Endothelial cell of umbilical vein (primary cell): ENCODE data around the gene MMS19. TPM values are rescaled to one million over a fixed set of nuclear protein-coding genes. Genes with fewer than 3 reads are reported as not detected.
"Not testable (repeated sequence)": the region's sequence is repeated elsewhere in the genome, so short reads cannot be mapped to it uniquely, and the experiment has no call there.

ENCODE experiments used
- BruUV-seq: library from RNA; stranded (reverse); fragments of 400-500 nt; replicated peaks from 2 replicates; lab custom pipeline; 2021; lab: Mats Ljungman, UMichigan
- CTCF ChIA-PET: fragments of 300-600, 350-600 bp; sonication (Branson Sonifier 250); formaldehyde crosslinking; loops from one replicate; lab custom pipeline; 2021; ENCODE audit warnings: antibody characterized with exemption, inconsistent platforms; lab: Charles Lee
- POLR2A ChIA-PET: fragments of 300-600, 350-600 bp; sonication (Branson Sonifier 250); formaldehyde crosslinking; loops from one replicate; lab custom pipeline; 2021; ENCODE audit warnings: antibody characterized with exemption, inconsistent platforms; lab: Charles Lee
- DNase-seq: peaks from one replicate; pipeline ENCODE4 v3.0.0-alpha.2; 2011; ENCODE audit warnings: low read depth, low spot score
- FAIRE-seq: peaks from 2 replicates; lab custom pipeline; 2011; peaks lifted over from hg19 to GRCh38; lab: Jason Lieb, UNC
- H2AFZ ChIP-seq: 2 replicates; pipeline ENCODE4 v1.6.0; 2012; ENCODE audit warnings: low read depth, low read length, control low read depth, inconsistent platforms
- H3K27ac ChIP-seq: 2 replicates; pipeline ENCODE4 v1.5.1; 2011; ENCODE audit warnings: low read depth, mild to moderate bottlenecking, control low read depth, low read length, moderate library complexity; ENCODE audit not compliant: insufficient read depth
- H3K27me3 ChIP-seq, 2 experiments: 2 replicates each; pipeline versions ENCODE4 v1.6.0 to v1.6.1; 2011; ENCODE audit warnings: low read length in 2 of 2, mixed read lengths in 1 of 2; ENCODE audit not compliant: control insufficient read depth in 2 of 2, insufficient read depth in 2 of 2
- H3K36me3 ChIP-seq, 2 experiments: 2 replicates in 1 of 2; 3 replicates in 1 of 2; pipeline ENCODE4 v1.5.1; 2011; ENCODE audit warnings: low read length in 2 of 2, mild to moderate bottlenecking in 1 of 2, moderate library complexity in 1 of 2; ENCODE audit not compliant: control insufficient read depth in 2 of 2, insufficient read depth in 2 of 2; ENCODE audit errors: extremely low read depth in 1 of 2
- H3K4me1 ChIP-seq: 3 replicates; pipeline ENCODE4 v1.5.1; 2011; ENCODE audit warnings: mild to moderate bottlenecking, low read length; ENCODE audit not compliant: control insufficient read depth, insufficient read depth; ENCODE audit errors: extremely low read depth
- H3K4me2 ChIP-seq: 2 replicates; pipeline ENCODE4 v1.6.1; 2011; ENCODE audit warnings: low read length, control low read depth, mixed read lengths; ENCODE audit not compliant: insufficient read depth
- H3K4me3 ChIP-seq, 3 experiments: fragments of 200-600 bp in 1 of 3; sonication (generic), shearing (Covaris generic) in 1 of 3; replicated peaks in 1 of 3; 2 replicates each; pipeline ENCODE4 v1.5.1; 2011 to 2016; ENCODE audit warnings: control low read depth in 3 of 3, low read length in 3 of 3, mild to moderate bottlenecking in 2 of 3, inconsistent platforms in 1 of 3, low read depth in 1 of 3, moderate library complexity in 1 of 3; ENCODE audit not compliant: insufficient read depth in 1 of 3
- H3K79me2 ChIP-seq: 2 replicates; pipeline ENCODE4 v1.6.0; 2012; ENCODE audit warnings: low read length, inconsistent platforms; ENCODE audit not compliant: control insufficient read depth, insufficient read depth
- H3K9ac ChIP-seq: replicated peaks from 2 replicates; pipeline ENCODE3; 2011; ENCODE audit warnings: low read length, control low read depth; ENCODE audit not compliant: insufficient read depth; ENCODE audit errors: extremely low read depth
- H3K9me1 ChIP-seq: replicated peaks from 3 replicates; pipeline ENCODE4 v1.6.0; 2011; ENCODE audit warnings: mild to moderate bottlenecking, low read length; ENCODE audit not compliant: control insufficient read depth, insufficient read depth; ENCODE audit errors: extremely low read depth
- H3K9me3 ChIP-seq: replicated peaks from 2 replicates; pipeline ENCODE4 v1.5.1; 2012; ENCODE audit warnings: low read length, inconsistent platforms; ENCODE audit not compliant: control insufficient read depth, insufficient read depth
- H4K20me1 ChIP-seq: replicated peaks from 2 replicates; pipeline ENCODE3; 2011; ENCODE audit warnings: mild to moderate bottlenecking, low read length; ENCODE audit not compliant: control insufficient read depth, insufficient read depth; ENCODE audit errors: extremely low read depth
- EZH2 ChIP-seq: IDR thresholded peaks from 2 replicates; pipeline ENCODE4 v1.6.1; 2012; ENCODE audit warnings: borderline replicate concordance, low read depth, mild to moderate bottlenecking, moderate library complexity, low read length, inconsistent platforms; ENCODE audit not compliant: severe bottlenecking
- FOS ChIP-seq: IDR thresholded peaks from 2 replicates; pipeline ENCODE4 v1.6.1; 2011; ENCODE audit warnings: mild to moderate bottlenecking, low read length, moderate library complexity, borderline replicate concordance; ENCODE audit not compliant: insufficient read depth
- GATA2 ChIP-seq: IDR thresholded peaks from 2 replicates; pipeline ENCODE4 v1.7.0; 2011; ENCODE audit warnings: low read depth, mild to moderate bottlenecking, moderate library complexity, mixed read lengths, low read length; ENCODE audit not compliant: insufficient read length, insufficient read depth
- JUN ChIP-seq: IDR thresholded peaks from 2 replicates; pipeline ENCODE4 v1.6.1; 2011; ENCODE audit warnings: borderline replicate concordance, low read depth; ENCODE audit not compliant: insufficient read length, insufficient read depth
- MYC ChIP-seq: IDR thresholded peaks from one replicate; pipeline ENCODE4 v1.6.1; 2011; ENCODE audit warnings: mild to moderate bottlenecking, low read depth, low read length
- POLR2A ChIP-seq: IDR thresholded peaks from 2 replicates; pipeline ENCODE4 v1.6.1; 2012; ENCODE audit warnings: low read depth, mild to moderate bottlenecking, control low read depth, low read length
- POLR2AphosphoS5 ChIP-seq: IDR thresholded peaks from 2 replicates; pipeline ENCODE4 v1.6.1; 2012; ENCODE audit warnings: low read depth, mild to moderate bottlenecking, control low read depth, low read length, moderate library complexity; ENCODE audit not compliant: insufficient read depth
- dilution Hi-C: fragments of 300-500 bp; cut with MboI; formaldehyde crosslinking; loops from one replicate; pipeline ENCODE4 v1.15.0; 2019; ENCODE audit warnings: low sequenced_read_pairs; ENCODE audit not compliant: extremely low pct_ligation_motif_present
- intact Hi-C: fragments of 100-400 bp; cut with micrococcal nuclease; formaldehyde crosslinking; loops from one replicate; pipeline ENCODE4 v1.10.0; 2022
- polyA plus RNA-seq, 4 experiments: library from polyadenylated mRNA; depleted of rRNA in 3 of 4; stranded (reverse) in 3 of 4; unstranded in 1 of 4; fragments of >200 nt; gene quantifications; 2 replicates each; pipeline versions ENCODE4 v1.2.1 to v1.2.3, GENCODE V29; 2011 to 2012; ENCODE audit warnings: missing spikeins in 1 of 4
- total RNA-seq: library from RNA; stranded (reverse); gene quantifications from 2 replicates; pipeline ENCODE4 v1.2.3, GENCODE V29; 2021
- TF ChIP-seq, protein P1 (sequence below), 2 donors: IDR thresholded peaks; 1 replicate in 1 of 2; 2 replicates in 1 of 2; pipeline ENCODE4 v1.5.1; 2011; ENCODE audit warnings: low read length in 2 of 2, mild to moderate bottlenecking in 2 of 2, moderate library complexity in 2 of 2, control low read depth in 1 of 2, inconsistent platforms in 1 of 2, low read depth in 1 of 2; ENCODE audit not compliant: insufficient read depth in 1 of 2; ENCODE audit errors: extremely low read depth in 1 of 2
- TF ChIP-seq, protein P2 (sequence below): IDR thresholded peaks from 2 replicates; pipeline ENCODE4 v1.6.1; 2011; ENCODE audit not compliant: insufficient read depth, insufficient read length

The MMS19 gene
- total and polyA plus RNA-seq, 2 donors (not counting 3 experiments of a cell fraction or from before 2014, with no cell fraction given) = 95.2 to 123 TPM

DNA sequence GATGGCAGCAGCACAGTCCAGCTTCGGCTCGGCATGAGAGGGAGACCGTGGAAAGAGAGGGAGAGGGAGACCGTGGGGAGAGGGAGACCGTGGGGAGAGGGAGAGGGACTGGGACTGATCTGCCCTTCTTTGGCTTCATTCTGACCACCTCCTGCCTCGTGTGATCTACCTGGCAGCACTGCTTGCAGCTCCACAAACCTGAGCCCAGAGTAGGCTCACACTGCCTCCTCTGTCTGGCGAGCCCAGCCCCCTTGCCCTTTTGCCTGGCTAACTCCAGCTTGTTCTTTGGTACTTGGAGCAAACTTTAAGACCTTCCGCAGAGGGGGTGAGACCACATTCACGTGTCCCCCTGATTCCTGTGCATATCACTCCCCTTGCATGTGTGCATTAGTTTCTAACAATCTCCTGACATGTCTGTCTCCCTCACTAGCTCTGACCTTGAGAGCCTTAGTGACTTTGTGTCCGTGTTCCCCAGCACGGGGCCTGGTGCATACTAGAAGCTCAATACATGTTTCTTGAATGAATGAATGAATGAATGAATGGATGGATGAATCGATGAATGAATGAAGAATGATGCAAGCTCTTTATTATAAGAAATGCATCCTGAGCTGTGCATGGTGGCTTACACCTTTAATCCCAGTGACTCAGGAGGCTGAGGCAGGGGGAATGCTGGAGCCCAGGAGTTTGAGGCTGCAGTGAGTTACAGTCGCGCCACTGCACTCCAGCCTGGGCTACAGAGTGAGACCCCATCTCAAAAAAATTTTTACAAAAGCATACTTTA, 31.7 kb upstream of the MMS19 start:
- peaks cover 0 to 2% of the 10 kb centered on the region in 2 experiments for H3K36me3 ChIP-seq
- FAIRE-seq (no peak), DNase-seq (no peak)
- TF ChIP-seq, protein P1, sequence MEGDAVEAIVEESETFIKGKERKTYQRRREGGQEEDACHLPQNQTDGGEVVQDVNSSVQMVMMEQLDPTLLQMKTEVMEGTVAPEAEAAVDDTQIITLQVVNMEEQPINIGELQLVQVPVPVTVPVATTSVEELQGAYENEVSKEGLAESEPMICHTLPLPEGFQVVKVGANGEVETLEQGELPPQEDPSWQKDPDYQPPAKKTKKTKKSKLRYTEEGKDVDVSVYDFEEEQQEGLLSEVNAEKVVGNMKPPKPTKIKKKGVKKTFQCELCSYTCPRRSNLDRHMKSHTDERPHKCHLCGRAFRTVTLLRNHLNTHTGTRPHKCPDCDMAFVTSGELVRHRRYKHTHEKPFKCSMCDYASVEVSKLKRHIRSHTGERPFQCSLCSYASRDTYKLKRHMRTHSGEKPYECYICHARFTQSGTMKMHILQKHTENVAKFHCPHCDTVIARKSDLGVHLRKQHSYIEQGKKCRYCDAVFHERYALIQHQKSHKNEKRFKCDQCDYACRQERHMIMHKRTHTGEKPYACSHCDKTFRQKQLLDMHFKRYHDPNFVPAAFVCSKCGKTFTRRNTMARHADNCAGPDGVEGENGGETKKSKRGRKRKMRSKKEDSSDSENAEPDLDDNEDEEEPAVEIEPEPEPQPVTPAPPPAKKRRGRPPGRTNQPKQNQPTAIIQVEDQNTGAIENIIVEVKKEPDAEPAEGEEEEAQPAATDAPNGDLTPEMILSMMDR (IDR thresholded peaks at IDR 0.05; ENCODE audit: extremely low read depth in 1 of 2, insufficient read depth in 1 of 2, low read depth in 1 of 2, low read length in 2 of 2) = no peak
- TF ChIP-seq POLR2A (no peak), JUN (no peak), POLR2AphosphoS5 (no peak), FOS (no peak), EZH2 (no peak), MYC (no peak), GATA2 (no peak)
- TF ChIP-seq, protein P2, sequence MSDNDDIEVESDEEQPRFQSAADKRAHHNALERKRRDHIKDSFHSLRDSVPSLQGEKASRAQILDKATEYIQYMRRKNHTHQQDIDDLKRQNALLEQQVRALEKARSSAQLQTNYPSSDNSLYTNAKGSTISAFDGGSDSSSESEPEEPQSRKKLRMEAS = no peak
- H3K27ac ChIP-seq = no peak overlapping the region
- H3K79me2 ChIP-seq = peaks cover 7% of the 10 kb centered on the region
- H3K4me2 ChIP-seq = no peak overlapping the region
- H3K9me3 ChIP-seq = no peaks in the 10 kb centered on the region
- no peak overlapping the region for H2AFZ ChIP-seq
- intact Hi-C loops (no loop called here), dilution Hi-C loops (no loop called here)
- H3K4me3 ChIP-seq = no peak overlapping the region
- H3K9ac ChIP-seq = no peak overlapping the region
- ChIA-PET POLR2A (no interaction called here), CTCF (interaction anchor here (0.8 to 1.6 kb wide), 3 partner anchors 13 to 31 kb away, joined by 3 to 5 read pairs (median 3); partner anchors contain the start of gene UBTD1)
- no peaks in the 10 kb centered on the region for H4K20me1 ChIP-seq
- BruUV-seq = no TSS peak
- H3K9me1 ChIP-seq = no peaks in the 10 kb centered on the region
- no peaks in the 10 kb centered on the region for H3K4me1 ChIP-seq
- no peaks in the 10 kb centered on the region for H3K27me3 ChIP-seq

DNA sequence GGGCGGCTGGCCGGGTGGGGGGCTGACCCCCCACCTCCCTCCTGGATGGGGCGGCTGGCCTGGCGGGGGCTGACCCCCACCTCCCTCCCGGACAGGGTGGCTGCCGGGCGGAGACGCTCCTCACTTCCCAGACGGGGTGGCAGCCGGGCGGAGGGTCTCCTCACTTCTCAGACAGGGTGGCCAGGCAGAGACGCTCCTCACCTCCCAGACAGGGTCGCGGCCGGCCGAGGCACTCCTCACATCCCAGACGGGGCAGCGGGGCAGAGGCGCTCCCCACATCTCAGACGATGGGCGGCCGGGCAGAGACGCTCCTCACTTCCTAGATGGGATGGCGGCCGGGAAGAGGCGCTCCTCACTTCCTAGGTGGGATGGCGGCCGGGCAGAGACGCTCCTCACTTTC, 30.7 kb upstream of the MMS19 start:
- CTCF ChIA-PET = interaction anchor here (1.6 kb wide), 1 partner anchor 24 kb away, joined by 5 read pairs; no protein-coding TSS in a partner anchor
- DNase-seq, H4K20me1 ChIP-seq, dilution Hi-C loops, H3K4me2 ChIP-seq, BruUV-seq, H3K9me1 ChIP-seq, H3K4me1 ChIP-seq, H2AFZ ChIP-seq, FAIRE-seq, H3K79me2 ChIP-seq, H3K36me3 ChIP-seq, POLR2A ChIA-PET, intact Hi-C loops, H3K9me3 ChIP-seq, H3K27ac ChIP-seq, H3K27me3 ChIP-seq, H3K9ac ChIP-seq, H3K4me3 ChIP-seq: not testable (repeated sequence)
